ENCODE data around the gene S100A3.
"Not testable (repeated sequence)": the region's sequence is repeated elsewhere in the genome, so short reads cannot be mapped to it uniquely, and the experiment has no call there.

Gene S100A3

DNA sequence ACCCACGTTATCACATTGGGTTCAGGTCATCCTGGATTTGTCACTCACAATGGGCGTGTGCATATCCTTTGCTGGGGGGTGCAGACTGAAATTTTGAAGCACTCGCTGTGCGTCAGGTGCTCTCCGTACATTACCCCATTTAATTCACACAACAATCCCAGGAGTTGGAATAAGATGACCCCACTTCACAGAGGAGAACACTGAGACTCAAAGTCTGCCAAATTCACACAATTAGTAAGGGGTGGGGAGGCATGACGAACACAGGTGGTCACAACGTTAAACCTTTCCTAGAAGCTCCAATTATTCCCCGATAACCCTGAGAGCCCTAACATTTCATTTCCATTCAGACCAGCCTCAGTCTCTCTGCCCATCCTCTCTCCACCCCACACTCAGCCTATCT, 20.4 kb upstream of the S100A3 start:
- no peak for DNase-seq (ENCODE audit: low read depth)

DNA sequence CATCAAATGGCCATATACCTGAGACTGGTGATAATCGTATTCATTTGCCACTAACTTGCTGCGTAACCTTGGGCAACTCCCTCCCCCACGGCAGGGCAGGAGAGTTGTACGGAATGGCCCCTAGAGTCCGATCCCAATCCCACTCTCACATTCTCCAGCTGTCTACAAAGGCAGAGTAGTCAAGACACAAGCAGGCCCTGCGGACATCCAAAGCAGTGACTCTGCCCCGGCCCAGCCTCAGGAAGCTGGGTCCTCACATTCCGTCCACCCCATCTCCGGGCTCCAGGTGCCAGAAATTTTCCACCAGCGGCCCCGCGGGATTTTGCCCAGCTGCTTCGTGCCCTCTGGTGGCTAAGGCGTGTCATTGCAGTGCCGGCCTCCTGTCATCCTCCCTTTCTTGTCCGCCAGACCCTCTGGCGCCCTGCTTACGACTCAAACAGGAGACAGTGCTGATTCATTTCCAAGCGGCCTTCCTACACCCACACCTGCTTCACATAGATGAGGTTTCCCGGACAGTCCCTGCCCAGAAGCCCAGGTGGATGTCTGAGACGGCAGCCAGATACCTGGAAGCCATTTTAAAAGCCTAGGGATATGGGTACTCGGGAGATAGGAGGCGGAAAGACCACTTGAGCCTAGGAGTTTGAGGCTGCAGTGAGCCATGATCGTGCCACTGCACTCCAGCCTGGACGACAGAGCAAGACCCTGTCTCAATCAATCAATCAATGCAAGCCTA, 19.5 kb upstream of the S100A3 start:
- DNase-seq (ENCODE audit: low read depth): peak; percentile 64

DNA sequence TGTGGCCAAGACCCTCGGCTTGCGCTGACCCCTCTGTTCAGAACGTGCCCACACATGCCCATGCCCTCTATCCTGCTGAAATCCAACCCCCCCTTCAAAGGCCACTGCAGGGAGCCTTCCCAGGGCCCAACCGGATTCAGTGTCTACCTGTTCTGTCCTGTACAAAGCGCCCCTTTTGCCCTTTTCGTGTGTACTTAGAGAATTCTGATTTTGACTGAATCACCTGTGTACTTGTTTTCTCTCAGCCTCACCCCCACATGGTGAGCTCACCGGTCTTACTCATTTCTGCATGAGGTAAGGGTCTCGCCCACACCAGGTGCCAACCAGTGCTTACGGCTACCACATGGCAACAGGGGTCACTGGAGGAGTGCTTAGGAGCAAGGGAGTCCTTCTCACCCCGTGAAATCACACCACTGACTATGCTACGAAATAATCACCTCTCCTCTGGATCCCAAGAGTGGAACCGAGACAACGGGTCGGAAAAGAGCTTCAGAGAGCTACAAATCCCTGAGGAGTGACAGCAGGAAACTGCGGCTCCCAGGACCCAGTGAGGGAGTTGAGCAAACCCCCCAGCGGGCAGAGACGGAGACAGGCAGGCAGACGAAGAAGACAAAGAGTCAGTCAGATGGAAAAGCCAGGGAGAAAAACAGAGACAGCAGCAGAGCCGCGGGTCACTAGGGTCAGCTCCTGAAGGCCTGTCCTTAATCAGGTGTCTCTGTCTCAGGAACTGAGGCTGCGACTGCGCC, 18.7 kb upstream of the S100A3 start:
- DNase-seq (ENCODE audit: low read depth): no peak

DNA sequence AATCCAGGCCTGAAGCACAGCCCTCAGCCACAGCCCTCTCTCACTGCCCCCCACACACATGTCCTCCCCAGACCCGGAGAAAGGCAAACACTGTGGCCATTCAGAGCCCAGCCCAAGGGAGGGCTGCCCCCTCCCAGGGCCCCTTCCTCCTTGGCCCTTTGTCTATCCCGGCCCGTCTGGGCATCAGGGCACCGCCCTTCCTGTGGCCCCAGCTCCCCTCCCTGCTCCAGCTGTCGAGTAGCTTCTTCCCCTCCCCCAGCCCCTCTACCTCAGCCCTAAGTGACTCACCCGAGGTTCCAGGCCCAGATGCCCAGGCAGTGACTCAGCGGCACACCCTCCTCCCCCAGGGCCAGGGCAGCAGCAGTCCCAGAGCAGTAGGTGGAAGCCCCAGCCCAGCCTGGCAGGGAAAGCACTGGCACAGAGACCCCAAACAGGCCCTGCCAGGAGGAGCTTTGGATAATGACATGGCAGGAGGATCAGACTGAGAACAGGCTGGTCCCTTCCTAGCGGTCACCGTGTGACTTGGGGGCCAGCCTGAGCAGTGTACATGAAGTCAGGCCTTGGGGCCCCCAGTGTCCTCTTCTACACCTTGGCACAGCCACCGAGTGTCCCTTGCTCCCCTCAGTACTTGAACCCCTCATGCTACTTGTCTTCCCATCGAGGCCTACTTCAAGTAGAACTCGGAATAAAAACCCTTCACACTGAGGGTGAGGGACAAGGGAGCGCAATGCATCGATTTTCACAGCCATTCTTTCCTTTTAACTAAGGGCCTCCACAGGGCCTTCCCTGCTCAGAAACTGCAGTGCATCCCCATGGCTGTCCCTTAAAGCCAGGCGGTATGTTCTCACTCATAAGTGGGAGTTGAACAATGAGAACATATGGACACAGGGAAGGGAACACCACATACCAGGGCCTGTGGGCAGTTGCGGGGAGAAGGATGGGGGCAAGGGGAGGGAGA, 17.6 kb upstream of the S100A3 start:
- peak; percentile 80 for DNase-seq (ENCODE audit: low read depth)

DNA sequence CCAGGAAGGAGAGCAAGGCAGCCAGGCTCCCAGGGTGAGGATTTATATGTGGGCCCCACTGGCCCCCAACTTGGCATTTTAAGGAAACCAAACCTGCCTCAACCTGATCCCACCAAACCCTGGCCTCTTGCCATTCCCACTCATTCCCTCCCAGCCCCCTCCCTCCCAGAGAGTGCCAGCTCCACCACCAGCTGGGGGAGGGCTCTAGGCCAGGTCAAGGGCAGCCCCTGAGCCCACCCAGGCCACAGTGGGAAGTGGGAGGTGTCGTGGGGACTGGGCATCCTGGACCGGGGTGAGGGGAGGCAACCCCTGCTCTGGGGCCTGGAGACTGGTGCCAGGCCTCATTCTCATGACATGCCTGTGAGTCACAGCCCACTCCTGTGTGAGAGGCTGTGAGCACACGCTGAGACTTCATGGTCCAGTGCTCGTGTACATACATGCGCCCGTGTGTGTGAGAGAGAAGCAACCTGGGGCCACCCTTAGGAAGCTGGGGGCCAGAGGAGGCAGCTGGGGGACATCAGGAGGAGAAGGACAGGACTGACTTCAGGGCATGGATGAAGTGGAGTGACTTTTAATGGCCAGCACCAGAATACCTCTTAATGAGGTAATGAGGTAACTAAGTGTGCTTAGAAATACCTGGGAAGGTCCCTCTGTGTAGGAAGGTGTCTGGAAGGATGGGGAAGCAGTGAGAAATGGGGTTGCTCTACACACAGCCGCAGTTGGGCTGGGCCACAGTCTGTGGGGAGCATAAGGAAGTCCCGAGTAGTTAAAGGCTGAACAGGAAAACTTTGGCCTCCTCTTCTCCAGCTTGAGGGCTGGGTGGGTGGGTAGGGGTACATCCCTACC, 16.7 kb upstream of the S100A3 start, which contains the start of gene S100A2:
TSS of gene S100A2 (minus strand) at position 316 of the 846 bp plus-strand sequence. CDS start 1,967 bp downstream, outside the sequence.
- DNase-seq (ENCODE audit: low read depth): peak; percentile 21

DNA sequence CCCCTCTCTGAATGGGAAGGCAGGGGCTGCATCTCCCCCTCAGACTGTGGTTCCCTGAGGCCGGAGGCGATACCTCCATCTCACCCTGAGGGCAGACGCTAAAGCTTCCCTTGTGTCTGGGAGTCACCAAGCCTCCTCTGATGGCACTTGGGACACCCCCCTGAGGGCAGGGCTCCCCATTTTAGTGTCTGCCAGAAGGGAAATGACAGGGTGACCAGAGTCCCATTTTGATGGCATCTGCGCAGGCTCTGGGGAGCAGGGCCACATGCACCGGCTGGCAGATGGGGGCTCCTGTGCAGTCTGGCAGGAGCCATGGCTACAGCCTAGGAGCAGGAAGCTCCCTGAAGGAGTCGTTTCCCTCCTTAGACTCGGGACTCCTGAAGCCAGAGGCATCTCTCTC, 14.9 kb upstream of the S100A3 start:
- no peak for DNase-seq (ENCODE audit: low read depth)

DNA sequence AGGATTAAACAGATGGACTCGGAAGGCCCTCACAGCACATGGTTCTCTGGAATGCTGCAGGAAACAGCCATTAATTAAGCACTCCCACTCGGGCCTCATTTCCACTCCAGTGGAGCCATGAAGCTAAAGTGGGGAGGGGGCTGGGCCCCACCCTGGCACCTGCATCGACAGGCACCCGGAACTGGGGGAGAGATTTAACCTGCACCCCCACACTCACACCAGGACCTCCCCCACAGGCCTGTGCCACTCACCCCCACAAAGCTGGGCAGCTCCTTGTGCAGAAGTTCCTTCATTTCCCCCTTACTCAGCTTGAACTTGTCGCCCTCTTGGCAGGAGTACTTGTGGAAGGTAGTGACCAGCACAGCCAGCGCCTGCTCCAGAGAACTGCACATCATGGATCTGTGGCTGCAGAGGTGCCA, 14.4 kb upstream of the S100A3 start:
- DNase-seq (ENCODE audit: low read depth): no peak

DNA sequence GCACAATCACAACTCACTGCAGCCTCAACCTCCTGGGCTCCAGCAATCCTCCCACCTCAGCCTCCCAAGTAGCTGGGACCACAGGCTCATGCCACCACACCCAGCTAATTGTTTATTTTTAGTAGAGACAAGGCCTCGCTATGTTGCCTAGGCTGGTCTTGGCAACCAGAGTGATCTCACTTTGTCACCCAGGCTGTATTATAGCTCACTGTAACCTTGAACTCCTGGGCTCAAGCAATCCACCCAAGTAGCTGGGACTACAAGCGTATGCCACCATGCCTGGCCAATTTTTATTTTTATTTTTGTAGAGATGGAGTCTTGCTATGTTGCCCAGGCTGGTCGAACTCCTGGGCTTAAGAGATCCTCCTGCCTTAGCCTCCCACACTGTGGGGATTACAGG, 13.0 kb upstream of the S100A3 start:
- not testable (repeated sequence) for DNase-seq (ENCODE audit: low read depth)

DNA sequence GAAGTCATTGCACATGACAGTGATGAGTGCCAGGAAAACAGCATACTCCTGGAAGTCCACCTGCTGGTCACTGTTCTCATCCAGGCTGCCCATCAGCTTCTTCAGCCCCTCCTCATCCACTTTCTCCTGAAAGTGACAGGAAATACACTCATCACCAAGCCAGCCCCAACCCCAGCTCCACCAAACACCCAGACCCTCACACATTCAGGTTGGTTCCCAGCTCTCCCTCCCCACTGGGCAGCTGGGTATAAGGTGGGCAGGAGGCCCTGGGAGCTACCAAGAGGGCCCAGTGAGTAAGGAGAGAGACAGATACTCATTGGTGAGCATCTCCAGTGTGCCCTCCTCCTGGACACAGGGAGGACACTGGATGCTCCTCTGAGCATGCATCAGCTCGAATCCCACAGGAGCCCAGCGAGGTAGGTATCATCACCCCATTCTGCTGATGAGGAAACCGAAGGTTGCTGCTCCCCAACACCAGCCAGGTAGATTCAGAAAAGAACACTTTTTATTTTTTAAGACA, 12.5 kb upstream of the S100A3 start:
- DNase-seq (ENCODE audit: low read depth): no peak

DNA sequence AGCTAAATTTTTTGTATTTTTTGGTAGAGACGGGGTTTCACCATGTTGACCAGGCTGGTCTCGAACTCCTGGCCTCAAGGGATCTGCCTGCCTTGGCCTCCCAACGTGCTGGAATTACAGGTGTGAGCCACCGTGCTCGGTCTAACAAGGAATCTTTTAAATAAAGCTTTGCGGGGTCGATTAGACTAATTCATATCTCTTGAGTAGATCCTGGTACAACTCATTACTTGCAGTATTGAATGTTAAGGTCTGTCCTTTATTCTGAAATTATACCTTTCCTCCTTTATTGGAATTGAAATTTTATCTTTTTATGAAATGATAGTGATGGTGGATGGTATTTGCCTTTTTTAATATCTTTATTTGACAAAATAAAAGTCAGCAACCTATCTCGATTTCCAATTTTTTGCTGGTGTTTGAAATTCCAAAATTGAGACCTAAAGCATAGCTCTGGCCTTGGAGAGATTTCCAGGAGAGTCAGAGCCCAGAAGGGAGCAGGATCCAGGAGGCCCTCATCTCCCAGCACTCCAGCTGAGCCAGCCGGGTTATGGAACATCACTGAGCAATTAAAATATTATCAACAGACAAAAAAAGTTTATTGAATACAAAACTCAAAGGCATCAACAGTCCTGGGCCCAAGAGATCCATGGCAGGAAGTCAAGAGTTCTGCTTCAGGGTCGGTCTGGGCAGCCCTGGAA, 11.9 kb upstream of the S100A3 start:
- DNase-seq (ENCODE audit: low read depth): no peak

DNA sequence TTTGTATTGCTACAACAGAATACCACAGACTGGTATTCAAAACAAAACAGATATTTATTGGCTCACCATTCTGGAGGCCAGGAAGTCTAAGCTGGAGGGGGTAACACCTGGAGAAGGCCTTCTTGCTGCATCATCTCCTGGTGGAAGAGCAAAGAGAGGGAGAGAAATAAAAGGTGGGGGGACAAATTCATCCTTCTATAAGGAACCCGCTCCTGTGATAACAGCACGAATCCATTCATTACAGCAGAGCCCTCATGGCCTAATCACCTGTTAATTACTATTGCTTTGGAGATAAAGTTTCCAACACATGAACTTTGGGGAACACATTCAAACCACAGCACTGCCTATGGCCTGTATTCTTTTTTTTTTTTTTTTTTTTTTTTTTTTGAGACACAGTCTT, 11.2 kb upstream of the S100A3 start:
- no peak for DNase-seq (ENCODE audit: low read depth)

DNA sequence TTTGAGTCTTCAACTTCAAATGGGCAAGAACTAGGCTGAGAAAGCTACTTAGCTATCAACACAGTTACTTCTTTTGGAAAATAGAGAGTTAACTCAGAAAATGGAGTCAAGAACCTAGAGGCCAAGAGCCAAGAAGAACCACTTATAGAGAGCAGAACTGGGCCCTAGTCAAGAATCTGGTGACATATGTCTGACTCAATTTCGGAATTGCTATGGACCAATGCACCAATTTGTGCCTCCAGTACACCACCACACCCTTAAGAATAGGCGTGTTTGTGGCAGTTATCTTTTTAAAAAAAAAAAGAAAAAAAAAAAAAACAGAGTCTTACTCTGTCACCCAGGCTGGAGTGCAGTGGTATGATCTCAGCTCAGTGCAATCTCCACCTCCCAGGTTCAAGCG, 8.8 kb upstream of the S100A3 start:
- DNase-seq (ENCODE audit: low read depth): no peak

DNA sequence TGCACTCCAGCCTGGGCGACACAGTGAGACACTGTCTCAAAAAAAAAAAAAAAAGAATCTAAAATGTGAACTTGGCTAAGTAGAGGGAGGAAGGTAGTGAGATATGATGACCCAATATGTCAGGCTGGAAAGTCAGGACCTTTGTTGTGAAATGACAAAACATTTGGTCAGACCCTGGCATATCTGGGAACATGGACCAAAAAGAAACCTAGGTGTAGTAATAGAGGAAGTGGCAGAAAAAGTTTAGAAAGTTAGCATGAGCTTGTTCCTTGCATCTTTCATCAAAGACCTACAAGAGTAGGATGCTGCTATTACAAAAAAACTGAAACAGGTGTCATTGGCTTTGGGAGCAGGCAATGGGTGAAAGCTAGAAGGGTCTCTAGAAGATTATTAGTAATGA, 7.3 kb upstream of the S100A3 start:
- no peak for DNase-seq (ENCODE audit: low read depth)

DNA sequence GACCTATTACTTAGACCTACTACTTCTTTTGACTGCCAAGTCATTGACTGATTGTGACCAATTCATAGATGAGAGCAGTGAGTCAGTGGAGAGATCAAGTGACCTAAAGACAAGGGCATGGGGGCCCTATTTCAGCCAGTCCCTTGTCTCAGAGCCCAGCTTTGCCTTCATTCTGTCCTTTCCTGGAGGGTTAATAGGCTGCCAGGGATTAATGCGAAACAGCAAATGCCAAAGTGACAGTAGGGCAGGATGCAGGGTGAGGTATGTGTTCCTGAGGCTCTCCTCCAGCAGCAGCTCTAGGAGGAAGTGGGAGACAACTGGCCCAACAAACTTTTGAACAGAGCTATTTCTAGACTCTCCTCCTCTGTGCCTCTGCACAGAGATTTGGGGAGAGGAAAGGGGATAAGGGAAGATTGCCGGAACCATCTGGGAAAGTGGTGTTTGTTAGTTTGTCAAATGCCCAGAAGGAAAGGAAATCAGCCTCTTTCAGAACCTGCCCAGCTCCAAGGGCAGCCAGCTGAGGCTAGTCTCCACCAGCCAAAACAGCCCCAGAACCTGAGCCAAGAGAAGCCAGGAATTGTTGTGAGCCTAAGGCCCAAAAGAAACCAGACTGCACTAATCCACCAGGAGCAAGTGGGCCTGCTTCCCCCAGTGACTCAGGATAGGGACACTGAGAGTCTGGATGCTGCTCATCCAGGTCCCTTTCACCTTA, 4.9 kb upstream of the S100A3 start:
- DNase-seq (ENCODE audit: low read depth): no peak

DNA sequence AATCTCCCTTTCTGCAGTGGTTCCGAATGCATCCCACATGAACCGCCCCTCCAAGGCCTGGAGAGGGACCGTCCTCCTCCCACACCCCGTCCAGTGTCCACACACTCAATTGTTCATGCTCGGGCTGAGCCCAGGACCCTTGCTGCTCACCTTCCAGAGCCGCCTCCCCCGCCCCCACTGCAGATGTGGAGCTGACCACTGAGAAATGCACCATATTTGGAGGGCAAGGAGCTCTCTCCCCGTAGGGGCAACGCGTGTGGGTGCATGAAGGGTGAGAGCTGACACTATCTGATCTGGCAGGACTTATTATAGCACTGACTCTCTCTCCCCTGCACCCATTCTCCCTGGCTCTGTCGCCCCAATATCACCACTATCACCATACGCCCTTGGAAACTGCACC, 4.0 kb upstream of the S100A3 start:
- DNase-seq (ENCODE audit: low read depth): no peak

DNA sequence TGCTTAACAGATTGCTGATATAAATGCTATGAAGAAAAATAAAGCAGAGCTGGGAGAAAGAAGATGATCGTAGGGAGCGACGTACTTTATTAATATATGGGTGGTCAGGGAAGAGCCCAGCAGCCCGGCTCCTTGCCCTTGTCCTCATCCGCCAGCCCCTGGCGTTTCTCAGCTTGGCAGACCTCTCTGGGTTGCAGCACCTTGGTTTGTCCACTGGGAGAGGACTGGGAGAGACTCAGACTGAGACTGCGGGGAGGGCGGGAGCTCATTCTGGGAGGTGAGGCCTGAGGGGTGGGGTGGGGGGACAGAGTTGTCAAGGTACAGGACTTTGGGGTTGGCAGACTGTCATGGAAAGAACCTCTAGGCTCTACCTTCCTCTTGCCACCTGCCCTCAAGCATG, 3.3 kb upstream of the S100A3 start:
- DNase-seq (ENCODE audit: low read depth): no peak

DNA sequence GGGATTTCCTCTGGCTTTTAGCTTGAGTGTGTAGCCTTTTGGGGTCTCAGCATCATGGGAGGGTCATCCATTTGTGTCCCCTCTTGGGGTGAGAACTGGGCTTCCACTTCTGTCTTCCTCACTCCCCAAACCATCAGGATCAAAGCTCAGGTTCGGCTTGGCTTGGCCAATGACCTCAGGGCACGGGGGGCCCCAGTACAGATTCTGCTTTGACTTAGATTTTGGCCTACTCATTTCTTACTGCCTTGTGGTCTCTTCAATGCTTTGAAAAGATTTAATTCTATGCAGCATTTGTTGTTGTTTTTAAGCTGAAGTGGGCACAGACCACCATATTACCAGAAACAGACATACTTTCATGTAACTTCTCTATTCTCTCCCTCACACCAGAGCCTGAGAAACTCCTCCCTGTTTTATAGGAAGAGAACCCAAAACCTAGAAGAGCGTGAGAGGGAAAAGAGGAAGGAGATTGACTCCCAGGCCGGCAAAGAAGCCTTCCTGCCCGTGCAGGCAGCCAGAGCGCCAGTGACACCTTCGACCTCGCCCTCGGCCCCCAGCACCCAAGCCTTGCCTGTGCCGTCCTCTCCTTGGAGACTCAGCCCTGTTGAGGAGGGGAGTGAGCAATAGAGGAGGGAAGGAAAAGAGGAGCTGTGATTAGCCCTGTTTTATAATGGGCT, 1.9 kb upstream of the S100A3 start:
- DNase-seq (ENCODE audit: low read depth): no peak

DNA sequence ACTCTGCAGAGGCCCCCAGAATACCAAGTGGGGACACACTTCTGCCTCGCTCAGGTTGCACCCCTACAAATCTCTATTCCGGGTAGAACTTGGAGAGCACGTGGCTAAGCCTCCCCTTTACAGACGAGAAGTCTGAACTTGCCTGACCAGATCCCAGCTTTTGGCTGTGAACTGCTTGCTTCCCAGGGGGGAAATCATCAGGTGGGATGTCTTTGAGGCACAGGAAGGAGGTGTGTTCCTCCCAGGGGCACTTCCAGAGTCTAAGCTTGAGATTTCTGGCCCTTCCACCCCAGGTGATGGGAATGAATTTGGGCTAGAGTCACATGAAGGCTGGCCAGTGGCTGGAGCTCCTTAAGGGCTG, 1.3 kb upstream of the S100A3 start:
- no peak for DNase-seq (ENCODE audit: low read depth)

DNA sequence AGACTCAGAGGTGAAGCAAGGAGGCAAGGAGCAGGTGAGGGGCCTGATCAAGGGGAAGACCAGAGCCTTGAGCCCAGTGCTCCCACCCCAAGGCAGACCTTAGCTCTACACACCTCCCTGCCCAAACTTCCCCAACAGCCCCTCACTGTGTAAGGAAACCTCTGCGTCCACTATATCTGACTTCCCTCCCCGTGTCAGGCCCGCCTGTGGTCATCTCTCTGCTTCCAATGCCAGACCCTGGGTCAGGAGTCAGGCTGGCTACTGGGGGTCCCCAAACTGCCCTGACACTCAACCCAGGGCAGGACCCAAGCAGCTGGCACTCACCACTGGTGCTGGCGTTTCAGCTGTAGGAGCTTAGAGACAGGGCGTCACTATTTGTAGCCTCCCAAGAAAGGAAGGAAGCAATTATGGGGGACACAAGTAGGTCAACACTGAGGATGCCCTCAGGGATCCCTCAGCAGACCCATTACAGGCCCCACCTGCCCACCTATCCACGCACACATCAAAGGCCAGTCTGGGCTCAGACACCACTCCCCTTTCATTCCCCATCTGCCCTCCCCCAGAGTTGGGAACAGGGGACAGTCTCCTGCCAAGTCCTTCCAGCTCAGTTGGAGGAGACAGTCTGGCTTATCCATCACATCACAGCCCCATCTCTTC, 811 bp upstream of the S100A3 start:
- no peak for DNase-seq (ENCODE audit: low read depth)
